ENCODE results near the gene ARID5B.

ARID5B gene

GRCh38 chr10:62039954-62040353 is 138.5 kb downstream of the ARID5B start:
- no peak for DNase-seq (ENCODE audit: insufficient read length, low spot score)
- FAIRE-seq = no peak
- TF ChIP-seq CTCF (IDR thresholded peaks at IDR 0.05; ENCODE audit: insufficient read depth, missing control alignments) = no peak

- no peak for DNase-seq (ENCODE audit: insufficient read length, low spot score)
- no peak for FAIRE-seq
- TF ChIP-seq CTCF (IDR thresholded peaks at IDR 0.05; ENCODE audit: insufficient read depth, missing control alignments) = no peak
Measured at GRCh38 chr10:62040881-62041280, 139.4 kb downstream of the ARID5B start.

GRCh38 chr10:62043421-62044021 is 142.0 kb downstream of the ARID5B start:
- TF ChIP-seq CTCF (IDR thresholded peaks at IDR 0.05; ENCODE audit: insufficient read depth, missing control alignments) = no peak

GRCh38 chr10:62044566-62044965 is 143.1 kb downstream of the ARID5B start:
- no peak for DNase-seq (ENCODE audit: insufficient read length, low spot score)
- no peak for FAIRE-seq
- TF ChIP-seq CTCF (IDR thresholded peaks at IDR 0.05; ENCODE audit: insufficient read depth, missing control alignments) = no peak

More at GRCh38 chr10:62043421-62044021, 142.0 kb downstream of the ARID5B start:
- DNase-seq (ENCODE audit: insufficient read length, low spot score) = no peak
- FAIRE-seq = no peak

GRCh38 chr10:62045765-62046521 is 144.4 kb downstream of the ARID5B start:
- DNase-seq (ENCODE audit: insufficient read length, low spot score) = no peak
- no peak for FAIRE-seq
- TF ChIP-seq CTCF (IDR thresholded peaks at IDR 0.05; ENCODE audit: insufficient read depth, missing control alignments) = no peak

GRCh38 chr10:62046522-62047227 is 145.2 kb downstream of the ARID5B start:
- FAIRE-seq (no peak), DNase-seq (ENCODE audit: insufficient read length, low spot score) (no peak)
- TF ChIP-seq CTCF (IDR thresholded peaks at IDR 0.05; ENCODE audit: insufficient read depth, missing control alignments) = no peak

Measured in D721Med (cell line).